Right atrium auricular region (tissue), 2 donors: ENCODE measurements around the gene C2orf72. TPM values are rescaled to one million over a fixed set of nuclear protein-coding genes. Genes with fewer than 3 reads are reported as not detected.
A peak's percentile ranks its signal among the peaks of the same experiment; 100 is the strongest.

Source experiments
- DNase-seq: peaks from one replicate; pipeline ENCODE4 v3.0.0-alpha.2; 2019; ENCODE audit warnings: low spot score
- H3K27ac ChIP-seq, 2 donors: fragments of 200-600 bp; sonication (generic); 1 replicate in 1 of 2; 2 replicates in 1 of 2; pipeline ENCODE4 v1.5.1; 2016 to 2019
- H3K27me3 ChIP-seq, 2 donors: fragments of 200-600 bp; sonication (generic); one replicate each; pipeline versions ENCODE4 v1.5.1 to v1.6.0; 2017 to 2019
- H3K36me3 ChIP-seq: fragments of 200-600 bp; sonication (generic); one replicate; pipeline ENCODE4 v1.5.1; 2016
- H3K4me1 ChIP-seq, 2 donors: fragments of 200-600 bp; sonication (generic); one replicate each; pipeline versions ENCODE4 v1.5.1 to v1.6.0; 2017 to 2019
- H3K4me3 ChIP-seq, 2 donors: fragments of 200-600 bp; sonication (generic); 1 replicate in 1 of 2; 2 replicates in 1 of 2; pipeline ENCODE4 v1.5.1; 2017 to 2019; ENCODE audit warnings: mild to moderate bottlenecking in 1 of 2, moderate library complexity in 1 of 2
- H3K9me3 ChIP-seq, 2 donors: fragments of 200-600 bp; sonication (generic); one replicate each; pipeline ENCODE4 v1.5.1; 2019
- CTCF ChIP-seq, 2 donors: fragments of 200-600 bp; sonication (generic); IDR thresholded peaks; one replicate each; pipeline ENCODE4 v1.5.1; 2019; ENCODE audit warnings: antibody characterized with exemption in 2 of 2
- total RNA-seq, 2 donors: library from RNA; depleted of rRNA; stranded (reverse); fragments of >200 nt; gene quantifications; one replicate each; pipeline ENCODE4 v1.1.0, GENCODE V29; 2016

The C2orf72 gene
- total RNA-seq, 2 donors from 2014 or later: 0.08 TPM; not detected in 1

- no peak for TF ChIP-seq CTCF (IDR thresholded peaks at IDR 0.05)
- no peaks in the 10 kb centered on the region for H3K9me3 ChIP-seq
- H3K4me1 ChIP-seq: peaks cover 0 to 3% of the 10 kb centered on the region in 2 donors
- no peak overlapping the region for H3K4me3 ChIP-seq
- no peak overlapping the region for H3K27ac ChIP-seq
- H3K27me3 ChIP-seq: peaks cover 5 to 11% of the 10 kb centered on the region in 2 donors
- no peaks in the 10 kb centered on the region for H3K36me3 ChIP-seq
- no peak for DNase-seq
Observed at GRCh38 chr2:231036131-231036530, 1.2 kb upstream of the C2orf72 start.

GRCh38 chr2:231036578-231037106 lies 681 bp upstream of the C2orf72 start:
- no peak overlapping the region for H3K27ac ChIP-seq
- no peak for DNase-seq
- H3K4me1 ChIP-seq: peaks cover 0 to 3% of the 10 kb centered on the region in 2 donors
- no peak for TF ChIP-seq CTCF (IDR thresholded peaks at IDR 0.05)
- H3K9me3 ChIP-seq: no peaks in the 10 kb centered on the region
- no peaks in the 10 kb centered on the region for H3K36me3 ChIP-seq
- no peak overlapping the region for H3K4me3 ChIP-seq
- peaks cover 5 to 11% of the 10 kb centered on the region in 2 donors for H3K27me3 ChIP-seq

- no peaks in the 10 kb centered on the region for H3K36me3 ChIP-seq
- H3K9me3 ChIP-seq: no peaks in the 10 kb centered on the region
- peaks cover 0 to 3% of the 10 kb centered on the region in 2 donors for H3K4me1 ChIP-seq
- no peak overlapping the region for H3K27ac ChIP-seq
- peaks cover 5 to 11% of the 10 kb centered on the region in 2 donors for H3K27me3 ChIP-seq
- no peak for DNase-seq
- peak overlapping the region in 1 of 2 donors; percentile 19 for H3K4me3 ChIP-seq
- no peak for TF ChIP-seq CTCF (IDR thresholded peaks at IDR 0.05)
Observed at GRCh38 chr2:231037731-231038482, 584 bp downstream of the C2orf72 start.

- Histone ChIP-seq H3K27me3 (peaks cover 5 to 11% of the 10 kb centered on the region in 2 donors), H3K27ac (no peak overlapping the region), H3K4me1 (peaks cover 0 to 3% of the 10 kb centered on the region in 2 donors), H3K4me3 (no peak overlapping the region), H3K36me3 (no peaks in the 10 kb centered on the region), H3K9me3 (no peaks in the 10 kb centered on the region)
- TF ChIP-seq CTCF (IDR thresholded peaks at IDR 0.05): no peak
- DNase-seq: no peak
Observed at GRCh38 chr2:231038483-231039293, 1.4 kb downstream of the C2orf72 start.

- H3K27me3 ChIP-seq: peaks cover 5 to 11% of the 10 kb centered on the region in 2 donors
- no peak for TF ChIP-seq CTCF (IDR thresholded peaks at IDR 0.05)
Observed at GRCh38 chr2:231039294-231039664, 2.0 kb downstream of the C2orf72 start.

More at GRCh38 chr2:231039294-231039664, 2.0 kb downstream of the C2orf72 start:
- H3K4me1 ChIP-seq: peaks cover 0 to 3% of the 10 kb centered on the region in 2 donors
- H3K36me3 ChIP-seq: no peaks in the 10 kb centered on the region
- no peaks in the 10 kb centered on the region for H3K9me3 ChIP-seq
- H3K4me3 ChIP-seq: no peak overlapping the region
- DNase-seq: no peak
- no peak overlapping the region for H3K27ac ChIP-seq
